KG1 (cell line): ENCODE measurements around the gene MET.

Experiments used
- DNase-seq: peaks from one replicate; lab custom pipeline; 2025; lab: John Stamatoyannopoulos, UW

MET gene

DNA sequence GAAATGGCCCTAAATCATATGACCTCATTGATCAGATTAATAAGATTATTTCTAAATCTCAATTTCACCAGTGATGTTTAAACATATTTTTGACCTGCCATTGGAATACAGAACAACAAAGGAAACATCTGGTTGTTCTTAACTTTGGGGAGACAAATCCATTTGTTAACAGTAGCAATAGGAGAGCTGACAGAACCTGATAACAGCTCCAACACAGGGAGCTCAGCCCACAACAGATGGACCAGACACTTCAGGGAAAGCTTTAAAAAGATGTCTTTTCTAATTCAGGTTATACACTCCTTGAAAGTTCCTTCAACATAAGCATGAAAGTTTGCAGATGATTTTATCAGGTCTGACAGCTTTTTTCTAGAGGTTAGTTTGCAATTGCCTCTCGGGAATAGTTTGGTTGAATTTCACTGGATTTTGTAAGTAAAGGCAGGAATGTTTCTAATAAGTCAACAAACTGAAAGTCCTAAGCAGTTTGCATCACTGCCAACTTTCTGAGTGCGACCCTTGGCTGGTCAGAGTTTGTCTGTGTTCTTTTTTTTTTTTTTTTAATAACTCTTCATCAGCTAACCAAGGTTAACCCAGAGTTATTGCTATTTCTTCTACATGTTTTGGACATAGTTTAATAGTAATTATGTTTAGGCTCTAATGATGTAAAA, 6.5 kb upstream of the MET start:
- no peak for DNase-seq

DNA sequence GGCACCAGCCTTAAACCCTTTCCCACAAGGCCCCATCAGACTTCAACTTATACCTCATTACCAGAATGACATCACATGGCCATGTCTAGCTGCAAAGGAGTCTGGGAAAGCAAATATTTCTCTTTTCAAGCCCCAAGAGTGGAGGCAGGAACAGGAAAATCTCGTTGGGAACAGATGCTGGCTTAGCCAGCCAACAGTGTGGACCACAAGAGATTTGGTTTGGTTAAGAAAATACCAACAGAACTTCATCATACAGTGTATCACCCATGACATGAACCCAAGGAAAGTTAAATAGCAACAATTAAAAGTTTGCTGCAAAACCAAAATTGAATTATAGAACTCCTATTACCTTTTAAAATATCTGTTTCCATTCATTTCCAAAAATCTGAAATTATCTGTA, 2.2 kb upstream of the MET start:
- no peak for DNase-seq

DNA sequence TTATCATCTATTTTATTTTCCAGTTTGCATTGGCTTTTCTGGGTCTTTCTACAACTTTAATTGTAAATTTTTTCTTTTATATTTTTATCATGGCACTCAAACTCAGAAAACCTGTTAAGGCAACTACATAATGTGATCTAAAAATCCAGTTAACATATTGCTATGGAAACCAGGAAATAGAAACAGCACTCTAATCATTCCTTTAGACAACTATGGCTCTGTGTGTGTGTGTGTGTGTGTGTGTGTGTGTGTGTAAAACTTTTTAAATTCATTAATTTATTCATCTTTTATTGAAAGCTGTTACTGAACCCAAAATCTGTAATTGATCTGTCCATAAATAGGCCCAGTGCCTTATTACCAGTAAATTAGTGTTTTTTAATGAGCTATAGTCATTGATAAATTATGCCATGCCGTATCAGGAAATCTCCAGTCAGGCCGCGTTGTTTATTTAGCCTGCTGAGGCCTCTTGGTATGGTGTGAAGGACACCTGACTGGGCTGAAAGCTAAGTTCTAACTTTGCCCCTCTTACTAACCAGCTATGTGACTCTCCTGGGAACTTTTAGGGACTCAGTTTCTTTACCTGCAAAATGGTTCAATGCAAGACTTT, 1.5 kb upstream of the MET start:
- DNase-seq: no peak

DNA sequence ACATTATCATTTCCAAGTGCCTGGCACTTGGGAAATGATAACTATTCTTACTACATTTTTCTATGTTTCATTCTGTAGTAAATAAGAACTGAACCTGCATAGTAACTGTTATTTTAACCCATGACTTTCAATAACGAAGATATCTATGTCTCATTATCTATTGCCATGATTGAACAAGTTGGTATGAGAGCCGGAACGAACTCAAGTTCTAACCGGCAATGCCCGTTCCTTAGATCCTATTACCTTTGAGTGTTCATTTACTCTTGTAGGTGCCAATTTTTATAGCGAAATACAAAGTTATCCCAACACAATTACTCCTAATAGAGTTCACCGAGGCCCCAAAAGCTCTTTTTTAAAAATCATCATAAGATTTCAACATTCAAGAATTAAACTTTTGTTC, 885 bp upstream of the MET start:
- no peak for DNase-seq

DNA sequence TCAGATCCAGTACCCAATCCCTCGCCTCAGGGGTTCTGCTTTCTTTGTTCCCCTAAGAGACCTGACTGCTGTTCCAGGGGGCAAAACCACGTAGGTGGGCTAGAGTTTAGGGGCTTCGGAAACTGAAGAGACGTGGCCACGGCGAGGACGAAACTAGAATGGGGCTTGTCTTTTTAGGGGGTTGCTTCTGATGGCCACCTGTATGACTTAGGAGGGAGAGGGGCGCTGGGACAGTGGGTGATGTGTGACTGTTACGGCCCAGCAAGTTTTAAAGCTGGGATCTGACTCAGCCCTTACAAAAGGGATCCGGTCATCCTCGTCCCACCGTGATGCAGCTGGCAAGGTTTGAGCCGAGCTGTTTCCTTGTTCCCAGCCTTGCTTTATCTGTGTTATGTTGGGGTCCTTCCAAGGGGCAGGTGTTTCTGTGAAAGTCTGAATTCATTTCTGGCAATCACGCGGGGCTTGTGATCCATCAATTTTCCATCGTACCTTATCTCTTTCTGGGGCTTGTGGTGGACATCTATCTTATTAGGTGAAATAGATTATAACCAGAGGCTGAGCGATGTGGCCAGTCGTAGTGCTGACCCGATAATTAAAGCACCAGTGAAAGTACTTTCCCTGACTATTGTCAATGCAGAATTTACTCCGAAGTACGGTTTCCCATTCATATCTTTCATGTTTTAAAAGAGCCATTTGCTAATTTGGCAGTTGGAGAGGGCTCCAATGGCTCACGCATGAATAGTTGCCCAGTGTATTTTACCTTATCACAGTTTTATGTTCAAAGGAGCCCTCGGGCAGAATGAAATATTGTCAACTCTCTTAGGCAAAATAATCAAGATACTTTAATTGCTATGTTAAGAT, 830 bp downstream of the MET start:
- no peak for DNase-seq

DNA sequence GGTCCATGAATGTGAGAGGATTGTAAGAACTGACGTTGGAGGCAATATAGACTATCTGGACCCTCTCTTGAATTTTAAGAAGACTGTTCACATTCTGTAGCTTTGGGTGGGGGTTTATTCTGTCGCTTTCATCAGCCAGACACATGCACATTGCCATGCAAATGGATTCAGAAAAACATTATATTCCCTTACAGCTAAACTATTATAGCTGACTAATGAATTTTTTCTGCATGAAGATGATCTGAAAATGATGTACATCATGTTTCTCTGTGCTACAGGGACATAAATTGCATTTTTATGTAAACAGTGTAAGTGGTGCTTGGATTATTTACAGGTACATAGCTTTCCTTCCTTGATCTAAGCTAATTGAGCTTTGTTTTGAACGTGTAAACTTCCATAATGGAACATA, 1.5 kb downstream of the MET start:
- DNase-seq: no peak

DNA sequence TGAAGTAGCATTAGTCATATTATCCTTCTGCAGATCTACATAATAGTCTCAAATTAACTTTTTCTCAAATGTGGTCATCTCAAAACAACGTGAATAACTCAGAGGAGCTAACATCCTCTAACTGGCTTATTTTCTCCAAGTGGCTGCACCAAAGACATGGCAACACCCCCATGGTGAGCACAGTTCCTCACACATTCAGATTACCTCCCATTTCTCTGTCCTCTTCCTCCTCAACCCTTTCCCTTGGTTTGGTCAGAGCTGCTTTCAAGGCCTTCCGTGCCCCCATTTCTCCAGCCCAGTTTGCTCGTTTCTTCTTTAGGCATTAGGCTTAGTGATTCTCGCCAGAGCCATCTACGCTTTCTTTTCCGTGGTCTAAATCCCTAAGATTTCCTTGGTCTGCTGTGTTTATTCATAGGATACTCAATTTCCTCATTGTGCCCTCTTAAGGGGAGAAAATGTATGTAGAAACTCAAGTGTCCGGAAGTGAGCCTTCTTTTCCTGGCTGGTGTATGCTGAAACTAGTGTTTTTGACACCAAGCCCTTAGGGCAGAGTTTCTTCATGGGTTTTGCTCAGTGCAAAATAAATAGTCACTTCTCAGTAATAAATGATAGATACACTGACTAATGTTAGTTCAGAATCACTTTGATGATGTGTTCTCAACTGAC, 2.6 kb downstream of the MET start:
- no peak for DNase-seq

DNA sequence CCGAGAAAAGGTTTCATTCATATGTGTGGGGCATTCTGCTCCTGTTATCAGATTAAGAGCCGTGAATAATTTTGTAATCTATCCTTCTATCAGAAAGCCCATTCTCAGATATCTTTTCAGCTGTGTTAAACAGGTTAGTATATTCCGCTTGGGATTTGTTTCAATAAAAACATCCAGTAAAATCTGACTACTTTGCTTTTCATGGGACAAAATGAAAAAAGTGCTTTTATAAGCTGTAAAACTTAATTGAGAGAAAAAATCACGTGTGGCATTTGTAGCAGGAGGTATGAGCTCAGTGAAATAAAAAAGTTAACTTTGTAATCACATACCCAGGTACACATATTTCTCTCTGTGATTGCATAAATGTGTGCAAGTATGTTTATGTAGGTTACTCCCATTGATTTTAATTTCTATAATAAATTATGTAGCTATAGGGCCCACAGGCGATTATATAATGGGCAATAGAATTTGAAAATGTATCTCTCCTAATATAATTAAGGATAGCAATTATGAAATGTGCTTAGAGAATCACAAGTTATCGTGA, 3.9 kb downstream of the MET start:
- DNase-seq: no peak

DNA sequence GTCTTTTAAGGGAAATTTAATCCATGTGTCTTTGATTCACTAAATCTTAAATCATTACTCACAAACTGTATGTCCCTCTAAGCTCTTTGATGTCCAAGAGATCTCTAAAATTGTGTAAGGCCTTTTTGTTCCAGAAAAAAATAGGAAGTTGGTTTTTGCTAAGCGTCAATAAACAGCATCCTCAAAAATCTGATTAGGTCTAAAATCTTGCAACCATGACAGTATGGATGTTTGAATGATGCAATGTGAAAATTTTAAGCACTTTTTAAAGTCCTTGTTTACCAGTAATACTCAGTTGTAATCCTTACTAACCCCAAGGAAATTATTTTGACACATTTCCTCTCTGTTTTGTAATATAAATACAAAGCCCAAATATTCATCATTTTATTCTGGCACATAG, 6.8 kb downstream of the MET start:
- DNase-seq: no peak

DNA sequence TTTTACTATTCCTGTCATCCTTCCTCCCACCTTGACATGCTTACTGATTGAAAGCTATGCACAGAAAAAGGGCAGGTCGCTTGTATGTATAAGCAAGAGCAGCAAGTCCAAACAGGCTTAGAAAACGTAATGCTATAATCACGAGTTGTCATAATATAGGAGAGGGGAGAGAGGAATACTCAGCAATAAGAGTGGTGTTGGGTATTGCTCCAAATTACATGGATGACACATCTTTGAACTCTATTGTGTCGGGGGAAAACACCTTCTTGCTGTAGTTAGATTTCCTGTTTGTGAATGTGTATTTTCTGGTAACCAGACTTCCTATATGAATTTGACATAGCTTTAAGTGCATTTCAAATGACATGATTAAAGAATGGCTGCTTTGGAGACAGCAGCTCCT, 7.5 kb downstream of the MET start:
- DNase-seq: no peak

DNA sequence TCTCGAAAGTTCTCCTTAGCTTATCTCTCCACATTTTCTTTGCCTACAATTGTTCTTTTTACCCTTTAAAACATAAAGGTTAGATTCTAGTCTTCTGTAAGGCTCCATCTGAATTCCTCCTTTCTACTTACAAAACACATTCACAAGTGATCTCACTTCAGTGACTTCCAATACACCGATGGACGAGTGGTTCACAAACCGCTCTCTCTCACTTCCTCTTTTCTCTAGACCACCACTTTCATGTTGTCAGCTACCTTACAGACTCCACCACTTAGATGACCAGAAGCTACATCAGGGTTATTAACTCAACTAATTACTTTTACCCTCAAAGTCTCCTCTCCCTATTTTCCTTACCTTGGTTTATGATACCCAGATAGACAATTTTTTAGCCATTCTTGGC, 11.8 kb downstream of the MET start:
- no peak for DNase-seq

DNA sequence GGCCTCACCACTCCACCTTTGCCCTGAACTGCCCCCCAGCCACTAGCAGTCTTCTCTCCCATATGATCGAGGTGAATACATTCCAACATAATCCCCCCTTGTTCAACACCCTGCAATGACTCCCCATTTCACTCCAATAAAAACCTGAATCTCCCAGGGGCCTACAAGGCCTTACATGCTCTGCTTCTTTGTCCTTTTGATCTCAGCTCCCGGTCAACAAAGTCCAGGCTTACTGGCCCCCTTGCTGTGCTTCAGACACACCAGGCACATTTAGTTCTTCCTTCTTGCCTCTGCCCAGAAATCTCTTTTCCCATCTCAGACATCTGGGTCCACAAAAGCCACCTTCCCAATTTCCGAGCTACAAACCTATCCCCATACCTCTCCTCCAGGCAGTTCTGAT, 14.0 kb downstream of the MET start:
- DNase-seq: no peak

DNA sequence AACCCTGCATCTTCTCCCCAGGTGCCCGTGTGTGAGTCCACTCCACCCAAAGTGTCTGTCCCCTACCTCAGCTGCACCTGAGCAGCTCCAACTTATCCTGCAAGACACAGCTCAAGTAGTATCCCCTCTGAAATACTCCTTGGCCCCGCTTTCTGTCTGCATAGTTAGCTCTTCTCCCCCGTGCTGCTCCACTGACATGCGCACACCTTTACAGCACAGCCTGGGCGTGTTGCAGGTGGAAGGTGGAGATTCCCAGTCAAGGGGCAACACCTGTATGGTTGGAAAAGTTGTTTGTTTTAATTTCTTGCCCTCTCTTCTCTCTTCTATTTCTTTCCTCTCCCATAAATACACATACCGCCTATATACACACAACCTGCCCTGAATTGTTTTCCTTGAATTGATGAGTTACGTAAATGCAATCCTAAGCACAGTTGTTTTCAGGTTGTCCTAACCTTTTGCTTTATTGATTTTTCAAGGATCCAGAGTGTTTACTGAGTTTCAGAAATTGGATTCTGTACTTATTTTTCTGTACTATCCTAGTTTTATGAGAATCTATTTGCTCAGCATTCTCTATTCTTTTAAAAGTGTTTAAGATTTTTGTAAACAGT, 14.9 kb downstream of the MET start:
- DNase-seq: no peak

DNA sequence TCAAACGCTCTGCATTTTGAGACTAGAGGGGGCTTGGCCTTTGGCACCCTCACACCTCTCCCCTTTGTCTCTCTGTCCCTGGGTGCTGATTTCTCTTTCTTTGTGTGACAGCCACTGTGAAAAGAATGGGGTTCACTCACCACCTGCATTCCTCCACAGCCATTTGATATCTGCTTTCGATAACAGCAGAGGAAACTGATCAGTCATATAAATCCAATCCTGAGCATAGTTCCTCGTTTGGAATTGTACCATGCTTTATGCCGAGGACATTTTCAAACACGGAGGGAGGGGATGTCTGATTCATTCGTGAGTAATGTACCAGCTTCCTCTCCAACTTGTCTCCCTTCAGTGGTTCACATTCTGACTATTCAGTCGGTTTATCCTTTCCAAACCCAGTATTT, 15.8 kb downstream of the MET start:
- no peak for DNase-seq

DNA sequence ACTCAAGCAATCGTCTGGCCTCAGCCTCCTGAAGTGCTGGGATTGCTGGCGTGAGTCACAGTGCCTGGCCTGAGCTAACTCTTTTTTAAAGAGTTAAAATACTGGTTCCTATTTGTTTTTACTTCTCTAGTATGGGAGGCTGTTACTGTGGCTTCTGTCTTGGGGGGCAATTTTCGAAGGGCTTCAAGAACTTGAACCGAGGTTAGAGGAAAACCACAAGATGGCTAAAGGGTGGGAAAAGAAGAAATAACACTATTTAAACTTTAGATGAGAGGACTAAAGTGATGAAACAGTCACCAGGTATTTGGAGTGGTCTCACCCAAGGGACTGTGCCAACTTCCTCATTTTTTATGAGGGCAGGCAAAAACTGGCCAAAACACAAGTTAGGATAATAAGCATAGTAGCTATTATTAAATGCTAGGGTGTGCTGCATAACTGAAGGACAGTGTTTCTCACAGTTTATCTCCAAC, 17.8 kb downstream of the MET start:
- no peak for DNase-seq

DNA sequence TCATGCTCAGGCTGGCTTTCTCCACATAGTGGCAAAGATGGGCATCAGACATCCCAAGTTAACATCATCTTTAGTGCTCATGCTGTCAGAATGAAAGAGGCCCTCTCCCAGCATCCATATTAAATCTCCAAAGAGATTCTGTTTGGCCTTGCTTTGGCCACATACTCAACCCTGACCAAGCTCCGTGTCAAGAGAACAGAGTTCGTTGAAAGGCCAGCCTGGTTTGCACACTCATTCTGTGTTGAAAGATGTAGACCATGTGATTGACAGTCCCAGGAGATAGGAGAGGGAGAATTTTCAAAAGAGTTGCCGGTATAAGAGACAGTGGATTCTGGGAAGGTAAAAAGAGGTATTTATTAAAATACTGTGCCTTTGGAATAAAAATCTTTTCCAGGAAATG, 19.7 kb downstream of the MET start:
- no peak for DNase-seq

DNA sequence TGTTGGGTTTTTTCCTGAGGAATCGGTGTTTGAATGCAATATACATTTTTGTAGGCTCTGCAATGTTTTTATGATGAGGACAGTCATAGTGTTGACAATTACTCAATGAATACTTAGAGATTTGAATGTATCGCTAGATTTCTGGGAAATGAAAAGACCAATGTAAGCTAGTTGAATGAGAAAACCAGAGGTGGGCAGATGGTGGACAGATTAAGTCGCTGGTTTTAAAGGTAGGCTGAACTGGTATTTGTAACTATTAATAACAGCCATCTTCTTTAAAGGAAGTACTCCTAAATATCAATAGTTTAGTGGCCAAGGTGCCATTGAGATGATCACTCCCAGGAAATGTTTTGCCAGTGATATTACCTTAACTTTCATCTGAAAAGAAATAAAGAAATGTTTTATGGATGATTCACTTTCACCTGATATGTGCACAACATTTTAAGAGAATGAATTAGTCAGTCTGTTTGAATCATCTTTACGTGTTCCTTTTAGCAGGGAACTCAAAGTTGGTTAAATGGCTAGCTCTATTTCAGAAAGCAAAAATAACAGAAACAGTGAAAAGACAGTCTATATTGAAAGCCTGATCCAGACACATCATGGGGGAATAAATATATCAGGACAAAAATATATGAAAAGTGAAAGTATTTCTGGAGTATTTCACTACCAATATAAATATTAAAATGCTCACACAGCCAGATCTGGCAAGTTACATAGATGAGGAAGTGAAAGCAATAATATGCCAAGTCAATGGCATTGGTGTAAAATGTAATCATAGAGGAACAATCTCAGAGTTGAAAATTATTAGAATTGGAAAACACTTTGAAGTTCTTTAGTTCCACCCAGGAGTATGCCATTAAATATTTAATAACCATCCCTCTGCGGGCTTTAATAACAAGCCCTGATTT, 20.7 kb downstream of the MET start:
- DNase-seq: no peak

DNA sequence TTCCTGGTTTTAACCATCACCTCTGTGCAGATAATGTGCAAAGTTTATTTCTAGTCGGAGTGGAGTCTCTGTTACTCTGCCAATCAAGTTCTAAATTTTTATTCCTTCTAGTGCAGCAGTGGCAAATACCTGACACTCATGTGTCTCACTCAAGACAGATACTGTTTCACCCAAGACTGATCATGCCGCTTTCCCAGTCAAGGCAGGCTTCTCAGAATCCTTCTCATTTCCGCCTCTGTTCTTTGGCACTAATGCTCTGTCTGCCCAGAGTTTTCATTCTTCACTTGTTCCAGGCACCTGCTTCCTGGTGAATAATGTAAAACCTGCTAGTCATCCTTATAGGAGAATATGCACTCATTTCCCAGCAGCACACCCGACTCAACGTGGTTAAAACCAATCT, 24.7 kb downstream of the MET start:
- no peak for DNase-seq

DNA sequence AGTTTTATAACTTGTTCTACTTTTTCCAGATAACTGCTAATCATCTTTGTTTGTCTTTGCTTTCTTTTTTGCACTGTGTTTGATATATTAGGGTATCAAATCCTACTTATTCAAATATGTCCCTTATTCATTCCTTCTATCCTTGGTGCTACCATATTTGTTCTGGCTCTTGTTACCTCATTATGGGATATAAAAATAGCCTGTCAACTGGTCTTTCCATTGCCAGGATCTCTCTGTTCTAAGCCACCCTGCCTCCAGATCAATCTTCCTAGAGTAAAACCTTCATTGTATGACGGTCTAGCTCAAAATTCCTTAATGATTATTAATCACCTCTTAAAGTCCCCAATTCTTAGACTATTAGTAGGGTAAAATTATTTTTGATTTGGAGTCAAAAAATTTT, 25.2 kb downstream of the MET start:
- DNase-seq: no peak

DNA sequence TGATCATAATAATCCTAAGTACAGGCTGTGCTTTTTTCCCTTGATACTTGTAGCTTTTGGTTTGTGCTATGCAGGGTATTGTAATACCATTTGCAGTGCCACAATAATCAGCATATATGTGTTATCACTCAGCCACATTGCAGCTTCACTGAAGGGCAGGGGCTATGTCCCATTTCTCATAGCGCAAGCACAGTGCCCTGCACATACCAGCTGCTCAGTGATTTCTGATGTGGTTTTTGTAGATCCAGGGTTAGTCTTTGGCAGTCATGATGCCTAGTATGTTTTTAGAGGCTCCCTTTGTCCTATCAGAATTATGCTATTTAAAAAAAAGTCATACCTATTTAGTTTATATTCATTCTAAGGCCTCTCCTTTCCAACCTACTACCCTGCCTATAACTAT, 25.8 kb downstream of the MET start:
- no peak for DNase-seq

DNA sequence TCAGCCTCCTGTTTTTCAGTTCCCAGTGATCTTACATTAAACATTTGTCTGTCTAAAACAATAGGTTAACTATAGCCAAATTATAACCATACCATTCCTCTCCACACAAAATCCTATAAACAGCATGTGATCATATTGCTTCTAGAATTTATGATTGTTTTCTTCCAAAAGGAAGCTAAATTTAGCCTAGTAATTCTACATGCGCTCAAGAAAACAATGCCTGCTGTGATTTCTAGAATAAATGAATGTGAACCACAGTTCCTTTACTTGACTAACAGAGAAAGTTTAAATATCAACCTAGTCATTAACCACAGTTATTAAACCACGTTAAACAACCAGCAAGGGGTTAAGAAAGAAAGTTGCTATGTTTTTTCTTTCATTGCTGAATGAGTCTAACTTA, 26.4 kb downstream of the MET start:
- DNase-seq: no peak
